Stimulated activated CD8-positive, alpha-beta memory T cell treated with anti-CD3 and anti-CD28 coated beads, Interleukin-7, amount 100 ng/mL, for 24 hours (primary cell): ENCODE measurements around the gene SLC2A4.
"Not testable (repeated sequence)": the region's sequence is repeated elsewhere in the genome, so short reads cannot be mapped to it uniquely, and the experiment has no call there.

Experiments used
- DNase-seq: peaks from one replicate; pipeline ENCODE4 v3.0.0-alpha.2; 2020; ENCODE audit warnings: low read depth

The SLC2A4 gene

GRCh38 chr17:7281074-7281952 is at the start of gene SLC2A4:
Gene SLC2A4 (plus strand): TSS chr17:7281718. CDS start chr17:7281935, 217 bp downstream.
- DNase-seq, result peak; percentile 84

GRCh38 chr17:7232114-7232513 is 49.4 kb upstream of the SLC2A4 start:
- DNase-seq, result no peak

GRCh38 chr17:7233701-7234082 is 47.8 kb upstream of the SLC2A4 start:
- DNase-seq, result no peak

GRCh38 chr17:7234083-7234951 is 47.2 kb upstream of the SLC2A4 start, which contains the start of gene DVL2:
Gene DVL2 (minus strand): TSS chr17:7234517. CDS start chr17:7234262, 255 bp downstream.
- DNase-seq, result peak; percentile 92

GRCh38 chr17:7235693-7236665 is 45.5 kb upstream of the SLC2A4 start:
- no peak for DNase-seq

GRCh38 chr17:7236808-7237207 is 44.7 kb upstream of the SLC2A4 start:
- DNase-seq, result no peak

- no peak for DNase-seq
These were observed 44.2 kb upstream of the SLC2A4 start for GRCh38 chr17:7237266-7237760.

- peak; percentile 81 for DNase-seq
These were observed 43.6 kb upstream of the SLC2A4 start for GRCh38 chr17:7237761-7238419.

GRCh38 chr17:7238420-7239090 is 43.0 kb upstream of the SLC2A4 start:
- DNase-seq, result no peak

GRCh38 chr17:7239091-7240027 is 42.2 kb upstream of the SLC2A4 start, which contains the start of gene PHF23:
Gene PHF23 (minus strand): TSS chr17:7239457. CDS start chr17:7239279, 178 bp downstream.
- DNase-seq, result peak; percentile 93

- DNase-seq, result no peak
These were observed 41.1 kb upstream of the SLC2A4 start for GRCh38 chr17:7240375-7240774.

- no peak for DNase-seq
These were observed 40.3 kb upstream of the SLC2A4 start for GRCh38 chr17:7241090-7241733.

GRCh38 chr17:7241783-7242716 is 39.5 kb upstream of the SLC2A4 start, which contains the start of gene GABARAP:
Gene GABARAP (minus strand): TSS chr17:7242449. CDS start chr17:7242330, 119 bp downstream.
- peak; percentile 87 for DNase-seq

GRCh38 chr17:7242717-7243452 is 38.6 kb upstream of the SLC2A4 start:
- peak; percentile 88 for DNase-seq

GRCh38 chr17:7243453-7243729 is 38.1 kb upstream of the SLC2A4 start:
- no peak for DNase-seq

- not testable (repeated sequence) for DNase-seq
These were observed 37.7 kb upstream of the SLC2A4 start for GRCh38 chr17:7243838-7244237.

- no peak for DNase-seq
These were observed 34.7 kb upstream of the SLC2A4 start for GRCh38 chr17:7246779-7247178.
